ENCODE data around the gene SUFU. TPM values are rescaled to one million over a fixed set of nuclear protein-coding genes. Genes with fewer than 3 reads are reported as not detected.

SUFU gene
- total and polyA plus RNA-seq, 8 donors, result 0.29 to 26.3 (median 3.7) TPM

GRCh38 chr10:102593074-102593803 is 89.5 kb downstream of the SUFU start:
- 14 to 82% (median 74%) methylated on average over 1 to 6 of the region's 6 CpGs for WGBS, 5 donors
- DNase-seq, result no peak
- Histone ChIP-seq H3K4me3 (no peak overlapping the region), H3K9me3 (no peaks in the 10 kb centered on the region), H3K27me3 (no peaks in the 10 kb centered on the region), H3K27ac (no peak overlapping the region), H3K36me3 (peaks cover 0 to 31% (median 26%) of the 10 kb centered on the region in 4 donors), H3K4me1 (peaks cover 21 to 44% (median 33%) of the 10 kb centered on the region in 4 donors)
- intact Hi-C loops (cut with DNase I; ENCODE audit: low total_unique reads), result no loop called here
- TF ChIP-seq CTCF (IDR thresholded peaks at IDR 0.05), result no peak
- no peak for TF ChIP-seq POLR2A (IDR thresholded peaks at IDR 0.05)
- TF ChIP-seq EP300 (IDR thresholded peaks at IDR 0.05), result no peak
- TF ChIP-seq POLR2AphosphoS5 (IDR thresholded peaks at IDR 0.05), result no peak

- H3K27me3 ChIP-seq, result no peaks in the 10 kb centered on the region
- WGBS, 5 donors, result 87 to 97% (median 91%) methylated on average over 6 of the region's 6 CpGs
- TF ChIP-seq POLR2AphosphoS5 (IDR thresholded peaks at IDR 0.05) (no peak), CTCF (IDR thresholded peaks at IDR 0.05) (no peak), EP300 (IDR thresholded peaks at IDR 0.05) (no peak), POLR2A (IDR thresholded peaks at IDR 0.05) (no peak)
- H3K9me3 ChIP-seq, result no peaks in the 10 kb centered on the region
- peaks cover 0 to 33% (median 30%) of the 10 kb centered on the region in 4 donors for H3K36me3 ChIP-seq
- H3K4me1 ChIP-seq, result peaks cover 22 to 49% (median 36%) of the 10 kb centered on the region in 4 donors
- intact Hi-C loops (cut with DNase I; ENCODE audit: low total_unique reads), result no loop called here
- DNase-seq, result no peak
- H3K27ac ChIP-seq, result no peak overlapping the region
- no peak overlapping the region for H3K4me3 ChIP-seq
Measured at GRCh38 chr10:102593804-102594079, 90.0 kb downstream of the SUFU start.

GRCh38 chr10:102595293-102595692 is 91.5 kb downstream of the SUFU start:
- 29 to 65% (median 45%) methylated on average over 2 of the region's 2 CpGs for WGBS, 5 donors
- TF ChIP-seq POLR2A (IDR thresholded peaks at IDR 0.05) (no peak), CTCF (IDR thresholded peaks at IDR 0.05) (no peak), POLR2AphosphoS5 (IDR thresholded peaks at IDR 0.05) (no peak), EP300 (IDR thresholded peaks at IDR 0.05) (no peak)
- Histone ChIP-seq H3K27me3 (no peaks in the 10 kb centered on the region), H3K4me3 (no peak overlapping the region), H3K4me1 (peaks cover 36 to 65% (median 49%) of the 10 kb centered on the region in 4 donors), H3K36me3 (peaks cover 0 to 47% (median 38%) of the 10 kb centered on the region in 4 donors), H3K9me3 (no peaks in the 10 kb centered on the region), H3K27ac (peak overlapping the region in 2 of 5 donors; percentile 60 to 64)
- intact Hi-C loops (cut with DNase I; ENCODE audit: low total_unique reads), result no loop called here
- no peak for DNase-seq

GRCh38 chr10:102595897-102596296 is 92.1 kb downstream of the SUFU start:
- Histone ChIP-seq H3K27ac (peak overlapping the region in 4 of 5 donors; percentile 16 to 64 (median 43)), H3K27me3 (no peaks in the 10 kb centered on the region), H3K4me1 (peaks cover 38 to 71% (median 52%) of the 10 kb centered on the region in 4 donors), H3K9me3 (no peaks in the 10 kb centered on the region), H3K36me3 (peaks cover 0 to 51% (median 40%) of the 10 kb centered on the region in 4 donors), H3K4me3 (no peak overlapping the region)
- 70 to 84% (median 77%) methylated on average over 4 of the region's 4 CpGs for whole genome bisulfite sequencing, 5 donors
- intact Hi-C loops (cut with DNase I; ENCODE audit: low total_unique reads), result no loop called here
- TF ChIP-seq CTCF (IDR thresholded peaks at IDR 0.05), result no peak
- no peak for TF ChIP-seq EP300 (IDR thresholded peaks at IDR 0.05)
- no peak for TF ChIP-seq POLR2AphosphoS5 (IDR thresholded peaks at IDR 0.05)
- no peak for DNase-seq

All from stomach (tissue), 9 donors.